ENCODE results near the gene PTPRF.
"Not testable (repeated sequence)": the region's sequence is repeated elsewhere in the genome, so short reads cannot be mapped to it uniquely, and the experiment has no call there.

The PTPRF gene

DNA sequence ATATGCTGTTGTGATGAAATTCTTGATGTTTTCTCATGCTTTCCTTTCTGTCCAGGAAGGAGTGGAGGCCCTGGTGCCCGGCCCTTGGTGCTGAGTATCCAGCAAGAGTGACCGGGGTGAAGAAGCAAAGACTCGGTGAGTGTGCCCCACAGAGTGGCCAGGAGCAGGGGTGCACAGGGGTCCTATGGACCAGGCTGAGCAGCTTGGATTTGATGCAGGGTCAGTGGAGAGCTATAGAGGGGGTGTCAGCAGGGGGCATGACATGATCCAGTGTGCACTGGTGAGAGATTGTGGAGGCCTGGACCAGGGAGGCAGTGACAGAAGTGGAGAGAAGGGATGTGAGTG, 7.4 kb downstream of the PTPRF start:
- no peak for DNase-seq (ENCODE audit: low read depth)

DNA sequence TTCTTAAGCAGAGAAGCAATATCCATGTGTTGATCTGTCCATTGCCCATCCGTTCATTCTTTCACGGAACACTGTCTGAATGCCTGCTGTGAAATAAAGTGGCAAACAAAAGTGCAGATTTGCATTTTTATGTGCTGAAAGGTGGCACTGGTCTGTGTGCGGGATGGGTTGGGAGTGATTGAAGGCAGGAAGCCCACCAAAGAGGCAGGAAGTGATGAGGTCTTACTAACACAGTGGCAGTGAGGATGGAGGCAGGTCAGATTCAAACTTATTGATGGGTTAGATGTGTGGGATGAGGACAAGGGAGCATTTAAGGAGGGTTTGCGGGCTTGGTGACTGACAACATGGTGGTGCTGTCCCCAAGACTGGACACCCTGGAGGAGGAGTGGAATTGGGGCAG, 8.3 kb downstream of the PTPRF start:
- DNase-seq (ENCODE audit: low read depth): no peak

DNA sequence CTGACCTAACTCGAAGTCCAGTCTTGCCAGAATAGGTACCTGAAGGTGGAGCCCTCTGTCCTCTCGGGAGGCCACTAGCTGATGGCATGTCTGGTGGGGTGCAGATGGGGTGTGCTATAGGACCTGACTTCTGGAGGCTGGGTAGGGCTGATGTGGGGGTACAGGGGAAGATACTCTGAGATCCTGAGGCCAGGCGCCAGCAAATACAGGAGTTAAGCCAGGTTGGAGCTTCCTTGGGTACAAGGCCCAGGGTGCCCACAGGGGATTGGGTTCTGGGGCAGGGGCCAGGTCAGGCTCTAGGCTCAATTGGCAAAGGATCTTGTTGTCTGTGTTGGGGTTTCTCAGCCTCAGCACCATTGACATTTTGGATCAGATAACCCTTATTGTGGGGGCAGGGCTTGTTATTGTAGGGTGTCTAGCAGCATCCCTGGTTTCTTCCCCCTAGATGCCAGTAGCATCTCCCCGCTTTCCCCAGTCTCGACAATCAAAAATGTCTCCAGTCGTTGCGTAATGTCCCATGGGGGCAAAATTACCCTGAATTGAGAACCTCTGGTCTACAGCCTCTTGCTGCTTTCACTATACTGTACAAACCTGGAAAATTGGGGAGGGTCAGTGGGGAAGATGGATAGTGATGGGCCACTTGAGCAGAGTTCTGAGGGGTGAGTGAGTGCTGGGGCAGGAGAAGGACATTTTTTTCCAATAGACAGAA, 9.2 kb downstream of the PTPRF start:
- no peak for DNase-seq (ENCODE audit: low read depth)

DNA sequence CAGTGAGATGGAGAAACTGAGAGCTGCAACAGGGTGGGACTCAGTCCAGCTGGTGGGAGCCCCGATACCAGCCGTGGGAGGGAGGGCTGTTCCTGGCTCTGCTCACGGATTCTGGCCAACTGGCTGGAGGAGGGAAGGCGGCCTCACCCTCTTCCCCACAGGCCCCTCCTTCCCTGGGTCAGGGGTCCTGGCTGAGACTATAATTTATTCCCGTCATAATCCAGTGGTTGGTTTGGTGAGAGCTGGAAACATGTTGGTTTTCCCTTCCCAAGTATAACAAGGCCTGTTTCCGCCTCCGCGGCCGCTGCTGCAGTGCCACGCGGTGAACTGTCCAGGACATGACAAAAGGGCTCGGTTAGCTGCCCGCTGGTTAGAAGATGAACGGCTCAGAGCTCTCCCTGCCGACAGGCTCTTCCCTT, 10.0 kb downstream of the PTPRF start:
- no peak for DNase-seq (ENCODE audit: low read depth)

DNA sequence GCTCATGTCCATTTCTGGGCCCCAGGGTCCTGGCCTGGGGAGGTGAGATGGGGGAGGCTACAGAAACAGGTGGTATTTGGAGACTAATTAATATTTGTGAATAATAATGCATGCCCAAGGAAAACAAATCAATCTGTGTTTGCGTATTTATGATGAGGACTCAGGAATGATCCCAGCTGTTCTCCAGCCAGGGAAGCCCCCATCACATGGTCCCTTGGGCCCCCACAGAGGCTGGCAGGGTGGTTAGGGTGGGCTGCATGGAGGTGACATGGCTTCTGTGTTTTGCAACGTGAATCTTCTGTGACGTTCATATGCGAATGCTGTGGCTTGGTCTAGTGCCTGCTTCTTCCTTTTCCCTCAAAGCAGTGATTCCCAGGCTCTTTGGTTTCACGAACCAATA, 10.5 kb downstream of the PTPRF start:
- no peak for DNase-seq (ENCODE audit: low read depth)

DNA sequence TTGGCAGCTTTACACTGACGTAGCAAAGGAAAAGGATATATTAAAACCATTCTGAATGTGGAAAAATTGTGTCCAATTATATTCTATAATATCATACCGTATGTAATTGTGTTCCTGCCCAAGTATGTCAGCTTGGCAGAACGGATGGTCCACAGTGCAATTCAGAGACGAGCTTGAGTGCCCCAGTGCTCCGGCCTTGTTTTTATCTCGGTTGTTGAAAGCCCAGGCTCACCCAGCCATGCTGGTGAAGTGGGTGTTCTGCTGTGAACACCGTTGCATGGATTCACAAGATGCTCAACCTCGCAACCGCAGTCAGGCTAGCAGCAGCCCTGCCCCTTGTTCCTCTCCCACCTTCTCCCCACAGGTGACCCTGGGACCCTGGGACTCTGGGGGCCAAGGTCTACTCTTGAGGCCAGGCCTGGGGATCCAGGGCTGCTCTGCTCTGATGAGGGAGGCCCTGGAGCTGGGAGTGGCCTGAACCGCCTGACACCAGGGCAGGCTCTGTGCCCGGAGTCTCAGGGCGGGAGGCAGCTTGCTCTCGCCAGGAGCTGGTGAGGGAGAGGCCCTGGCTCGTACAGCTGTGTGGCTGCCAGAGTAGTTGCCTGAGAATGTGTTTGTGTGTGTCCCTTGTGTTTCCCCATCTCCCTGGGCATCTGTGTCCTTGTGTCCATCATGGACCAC, 11.2 kb downstream of the PTPRF start:
- no peak for DNase-seq (ENCODE audit: low read depth)

- no peak for DNase-seq (ENCODE audit: low read depth)
Observed at GRCh38 chr1:43542527-43543458, 12.1 kb downstream of the PTPRF start.

DNA sequence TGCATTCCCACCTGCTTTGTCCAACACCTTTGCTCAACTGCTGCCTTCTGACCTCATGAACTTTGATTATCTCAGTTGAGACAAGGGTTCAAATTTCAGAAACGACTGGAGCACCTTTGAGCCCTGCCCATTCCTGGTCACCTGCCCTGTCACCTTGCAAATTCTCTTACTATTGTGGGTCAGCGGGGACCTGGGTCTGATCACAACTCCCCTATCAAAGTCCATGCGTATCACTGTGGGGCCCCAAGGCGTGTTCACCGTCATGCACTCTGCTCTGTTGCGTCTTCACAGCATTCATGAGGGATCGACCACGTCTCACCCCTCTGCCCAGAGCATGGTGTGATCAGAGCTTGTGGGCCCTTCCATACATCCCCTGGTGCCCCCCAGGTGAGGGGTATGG, 12.9 kb downstream of the PTPRF start:
- no peak for DNase-seq (ENCODE audit: low read depth)

DNA sequence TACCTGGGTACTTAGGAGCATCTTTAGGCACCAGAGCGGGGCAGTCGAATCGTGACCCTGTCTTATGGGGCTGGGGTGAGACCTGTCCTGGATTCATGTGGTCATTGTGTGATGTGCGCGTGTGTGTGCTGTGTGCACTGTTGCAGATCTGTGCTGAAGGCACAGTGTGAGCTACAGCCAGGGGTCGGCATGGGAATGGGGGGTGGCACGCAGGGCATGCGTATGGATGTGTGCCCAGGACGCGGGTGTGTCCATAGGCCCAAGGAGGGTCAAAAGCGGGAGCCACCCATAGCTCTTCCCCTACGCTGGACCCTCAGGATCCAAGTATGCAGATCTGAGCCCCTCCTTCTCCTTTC, 14.6 kb downstream of the PTPRF start:
- no peak for DNase-seq (ENCODE audit: low read depth)

- DNase-seq (ENCODE audit: low read depth): peak; percentile 48
Observed at GRCh38 chr1:43545695-43546387, 15.2 kb downstream of the PTPRF start.

DNA sequence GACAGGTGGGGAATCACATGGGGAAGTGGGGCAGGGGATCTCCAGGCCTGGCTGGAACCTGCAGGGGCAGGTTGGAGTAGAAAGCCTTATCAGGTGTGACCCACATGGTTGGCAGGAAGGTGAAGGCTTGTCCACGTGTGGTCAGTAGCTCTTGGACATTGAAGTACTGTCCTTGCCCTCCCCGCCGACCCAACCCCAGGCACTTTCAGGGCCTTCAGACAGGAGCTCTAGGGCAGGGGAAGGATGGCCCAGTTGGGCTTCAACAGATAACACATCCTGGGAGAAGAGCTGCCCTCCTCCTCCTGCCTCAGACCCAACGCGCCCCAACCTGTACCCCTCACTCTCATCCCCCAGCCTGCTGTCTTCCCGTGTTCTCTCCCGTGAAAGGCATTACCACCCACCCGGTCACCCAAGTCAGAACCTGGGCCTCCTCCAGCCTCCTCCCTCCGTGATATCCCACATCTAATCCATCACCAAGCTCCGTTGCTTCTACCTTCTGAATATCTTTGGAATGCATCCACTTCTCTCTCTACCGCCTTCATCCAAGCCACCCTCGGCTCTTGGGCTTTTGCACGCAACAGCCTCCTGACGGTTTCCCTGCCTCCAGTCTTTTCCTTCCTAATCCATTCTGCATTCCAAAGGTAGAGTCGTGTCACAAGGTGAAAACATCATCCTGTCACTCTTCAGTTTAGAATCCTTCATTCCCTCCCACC, 15.9 kb downstream of the PTPRF start:
- no peak for DNase-seq (ENCODE audit: low read depth)

DNA sequence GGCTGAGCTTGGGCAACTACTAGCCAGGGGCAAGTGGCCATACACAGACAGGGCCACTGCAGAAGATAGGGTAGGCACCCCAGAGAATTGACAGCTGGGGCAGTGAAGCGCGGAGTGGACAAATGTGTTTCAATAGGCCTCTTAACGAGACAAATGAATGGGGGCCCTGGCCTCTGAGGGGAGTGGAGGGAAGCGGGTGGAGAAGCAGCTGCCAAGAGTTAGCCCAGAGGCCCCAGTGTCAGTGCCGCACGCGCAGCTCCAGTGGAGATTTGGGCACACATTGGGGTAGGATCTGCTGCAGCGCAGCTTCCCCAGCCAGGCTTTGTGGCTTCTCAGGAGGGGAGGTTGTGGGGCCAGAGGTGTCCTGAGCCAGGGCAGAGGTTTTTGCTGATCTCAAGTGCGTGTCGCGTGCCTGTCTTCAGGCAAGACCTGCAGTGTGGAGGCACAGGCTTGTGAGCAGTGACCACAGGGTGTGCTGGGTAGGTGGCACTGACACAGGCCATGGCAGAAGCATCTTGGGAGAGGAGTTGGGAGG, 16.9 kb downstream of the PTPRF start:
- DNase-seq (ENCODE audit: low read depth): no peak

GRCh38 chr1:43548285-43549271, 17.9 kb downstream of the PTPRF start:
- DNase-seq (ENCODE audit: low read depth): no peak

- not testable (repeated sequence) for DNase-seq (ENCODE audit: low read depth)
Observed at GRCh38 chr1:43549394-43549793, 18.7 kb downstream of the PTPRF start.

DNA sequence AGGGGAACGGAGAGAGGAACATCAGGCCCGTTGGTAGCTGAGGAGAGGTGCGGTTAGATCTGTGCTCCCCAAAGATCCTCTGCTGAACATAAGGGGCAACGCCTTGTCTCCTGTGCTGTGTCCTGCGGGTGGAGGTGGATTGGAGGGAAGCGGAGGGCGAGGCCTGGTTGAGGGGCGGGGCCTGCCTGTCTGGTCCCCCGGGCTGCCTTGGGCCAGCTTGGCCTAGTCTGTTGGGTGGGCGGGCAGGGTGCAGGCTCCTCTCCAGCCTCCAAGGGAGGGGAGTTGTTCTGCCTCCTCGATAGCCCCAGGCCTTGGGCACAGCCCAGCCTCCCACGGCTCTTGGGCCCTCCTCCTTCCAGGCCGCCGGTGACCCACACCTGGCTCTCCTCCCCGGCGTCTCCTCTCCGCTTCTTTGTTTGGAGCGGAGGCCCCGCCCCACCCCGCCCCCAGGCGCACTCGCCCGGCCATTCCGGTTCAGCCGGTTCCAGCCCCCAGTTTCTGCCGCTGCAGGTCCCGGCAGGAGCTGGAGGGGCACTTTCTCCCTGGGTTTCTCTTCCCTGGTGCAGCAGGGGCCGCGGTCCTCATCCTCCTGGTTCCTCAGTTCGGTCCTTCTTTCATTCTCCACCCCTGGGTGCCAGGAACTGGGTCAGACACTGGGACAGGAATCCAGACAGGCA, 19.4 kb downstream of the PTPRF start:
- no peak for DNase-seq (ENCODE audit: low read depth)

GRCh38 chr1:43550598-43551246, 20.0 kb downstream of the PTPRF start:
- no peak for DNase-seq (ENCODE audit: low read depth)

- no peak for DNase-seq (ENCODE audit: low read depth)
Observed at GRCh38 chr1:43551396-43551888, 20.8 kb downstream of the PTPRF start.

GRCh38 chr1:43552059-43552742, 21.5 kb downstream of the PTPRF start:
- no peak for DNase-seq (ENCODE audit: low read depth)
